UCSD-AML1 (cell line): Measurements from ENCODE around the gene PES1.
"Not testable (repeated sequence)": the region's sequence is repeated elsewhere in the genome, so short reads cannot be mapped to it uniquely, and the experiment has no call there.

Experiments used
- DNase-seq: peaks from one replicate; lab custom pipeline; 2025; ENCODE audit not compliant: unreplicated experiment; lab: John Stamatoyannopoulos, UW

PES1 gene

DNA sequence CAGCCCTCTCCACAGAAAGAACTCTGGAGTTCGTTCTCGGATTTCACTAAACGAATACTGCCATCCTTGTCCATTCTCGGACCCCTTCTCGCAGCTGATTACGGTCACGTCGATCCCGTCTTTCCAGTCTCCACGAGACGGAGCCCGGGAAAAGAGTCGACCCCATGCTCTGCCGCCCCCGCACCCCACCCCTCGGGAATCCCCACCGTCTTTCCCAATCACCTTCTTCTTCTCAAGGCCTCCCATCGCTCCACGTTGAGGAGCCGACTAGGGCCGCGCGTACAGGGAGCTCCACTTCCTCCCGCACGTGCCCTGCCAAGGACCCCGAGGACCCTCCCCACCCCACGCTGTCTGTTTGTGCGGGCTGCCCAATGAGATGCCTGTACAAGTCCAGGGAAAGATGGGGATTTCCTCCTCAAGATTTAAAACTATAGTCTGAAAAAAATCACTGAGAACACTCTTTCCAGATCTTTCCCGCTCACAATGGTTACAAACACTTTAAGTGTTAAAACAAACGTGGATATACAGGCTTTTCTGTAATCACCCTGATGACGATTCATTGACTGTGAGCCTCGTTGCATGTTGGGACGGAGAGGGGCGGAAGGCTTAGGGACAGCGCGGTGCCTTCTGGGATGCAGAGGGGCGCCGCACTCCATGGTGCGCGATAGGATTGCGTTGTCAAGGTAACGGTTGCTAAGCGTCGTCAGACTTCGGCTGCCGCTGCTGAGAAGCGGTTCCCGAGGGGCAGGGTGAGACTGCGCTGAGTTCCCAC, at the start of gene PES1:
Gene PES1 (minus strand): TSS at position 323 of the 772 bp plus-strand sequence. CDS start 77 bp downstream, at position 246.
- DNase-seq: peak; percentile 94

DNA sequence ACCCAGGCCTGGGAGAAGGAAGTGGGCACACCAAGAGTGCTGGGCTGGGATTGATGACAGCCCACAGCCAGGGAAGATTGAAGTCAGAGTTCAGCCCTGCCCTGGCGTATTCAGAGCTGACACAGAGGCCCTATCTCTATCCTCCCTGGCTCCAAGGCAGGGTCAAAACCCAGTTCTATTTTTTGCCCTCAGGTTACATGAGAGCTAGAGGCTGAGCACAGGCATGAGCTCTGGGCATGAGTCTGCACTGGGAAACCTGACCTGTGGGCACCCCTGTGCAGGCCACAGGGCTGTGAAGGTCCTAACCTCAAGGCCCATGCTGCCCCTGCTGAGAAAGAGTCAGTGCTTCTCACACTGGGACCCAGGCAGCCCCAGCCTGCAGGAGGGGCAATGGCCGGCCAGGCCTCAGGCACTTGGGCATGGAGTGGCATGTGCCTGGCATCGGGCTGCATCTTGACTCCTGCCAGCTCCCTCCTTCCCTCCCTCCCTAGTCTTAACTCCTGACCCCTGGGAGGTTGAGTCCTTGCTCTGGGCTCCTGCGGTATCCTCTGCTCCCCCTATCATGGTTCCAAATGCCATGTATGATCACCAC, 49.2 kb upstream of the PES1 start:
- DNase-seq: no peak

DNA sequence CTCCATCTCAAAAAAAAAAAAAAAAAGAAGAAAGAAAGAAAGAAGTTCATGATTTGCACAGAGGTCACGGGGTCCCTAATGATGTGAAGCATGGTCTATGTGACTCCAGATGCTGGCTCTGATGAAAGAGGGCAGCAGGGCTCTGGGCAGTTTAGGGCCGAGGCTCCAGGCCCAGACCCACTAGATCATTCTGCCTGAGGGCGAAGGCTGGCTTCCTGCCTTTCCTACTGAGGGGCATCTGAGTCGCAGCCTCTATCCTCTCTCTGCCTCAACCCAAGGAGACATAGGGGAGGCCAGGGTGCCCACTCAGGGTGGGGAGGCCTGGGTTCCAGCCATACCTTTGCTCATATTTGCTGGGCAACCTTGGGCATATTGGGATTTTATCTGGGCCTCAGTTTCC, 48.7 kb upstream of the PES1 start:
- DNase-seq: no peak

DNA sequence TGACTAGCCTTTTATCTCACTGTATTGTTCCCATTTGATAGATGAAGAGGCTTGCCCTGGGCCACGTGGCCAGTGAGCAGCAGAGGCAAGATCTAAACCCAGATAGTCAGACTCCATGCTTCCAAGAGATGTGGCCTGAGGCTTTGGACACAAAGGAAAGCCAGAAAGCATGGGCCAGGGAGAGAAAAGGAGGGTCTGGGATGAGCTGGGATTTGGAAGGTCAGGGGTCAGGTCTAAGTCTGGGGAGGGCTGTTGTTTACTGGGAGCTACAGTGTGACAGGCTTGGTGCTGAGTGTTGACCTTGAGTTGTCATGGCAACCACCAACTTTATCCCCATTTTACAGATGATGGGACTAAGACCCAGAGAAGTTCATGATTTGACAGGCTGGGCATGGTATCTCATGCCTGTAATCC, 46.0 kb upstream of the PES1 start:
- no peak for DNase-seq

DNA sequence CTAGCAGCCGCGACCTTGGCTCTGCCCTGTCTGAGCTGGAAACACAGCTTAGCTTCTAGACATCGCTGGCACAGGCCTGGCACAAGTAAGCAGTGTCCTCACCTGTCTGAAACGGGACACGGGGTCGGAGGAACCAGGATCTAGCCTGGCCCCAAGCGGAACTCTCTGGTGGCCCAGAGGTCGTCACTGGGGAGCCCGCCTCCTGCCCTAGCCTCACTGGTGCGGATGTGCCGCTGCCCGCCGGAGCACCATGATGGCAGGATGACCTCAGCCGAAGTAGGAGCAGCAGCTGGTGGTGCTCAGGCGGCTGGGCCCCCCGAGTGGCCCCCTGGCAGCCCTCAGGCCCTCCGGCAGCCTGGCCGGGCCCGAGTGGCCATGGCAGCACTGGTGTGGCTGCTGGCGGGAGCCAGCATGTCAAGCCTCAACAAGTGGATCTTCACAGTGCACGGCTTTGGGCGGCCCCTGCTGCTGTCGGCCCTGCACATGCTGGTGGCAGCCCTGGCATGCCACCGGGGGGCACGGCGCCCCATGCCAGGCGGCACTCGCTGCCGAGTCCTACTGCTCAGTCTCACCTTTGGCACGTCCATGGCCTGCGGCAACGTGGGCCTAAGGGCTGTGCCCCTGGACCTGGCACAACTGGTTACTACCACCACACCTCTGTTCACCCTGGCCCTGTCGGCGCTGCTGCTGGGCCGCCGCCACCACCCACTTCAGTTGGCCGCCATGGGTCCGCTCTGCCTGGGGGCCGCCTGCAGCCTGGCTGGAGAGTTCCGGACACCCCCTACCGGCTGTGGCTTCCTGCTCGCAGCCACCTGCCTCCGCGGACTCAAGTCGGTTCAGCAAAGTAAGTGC, 44.7 kb upstream of the PES1 start:
- DNase-seq: no peak

DNA sequence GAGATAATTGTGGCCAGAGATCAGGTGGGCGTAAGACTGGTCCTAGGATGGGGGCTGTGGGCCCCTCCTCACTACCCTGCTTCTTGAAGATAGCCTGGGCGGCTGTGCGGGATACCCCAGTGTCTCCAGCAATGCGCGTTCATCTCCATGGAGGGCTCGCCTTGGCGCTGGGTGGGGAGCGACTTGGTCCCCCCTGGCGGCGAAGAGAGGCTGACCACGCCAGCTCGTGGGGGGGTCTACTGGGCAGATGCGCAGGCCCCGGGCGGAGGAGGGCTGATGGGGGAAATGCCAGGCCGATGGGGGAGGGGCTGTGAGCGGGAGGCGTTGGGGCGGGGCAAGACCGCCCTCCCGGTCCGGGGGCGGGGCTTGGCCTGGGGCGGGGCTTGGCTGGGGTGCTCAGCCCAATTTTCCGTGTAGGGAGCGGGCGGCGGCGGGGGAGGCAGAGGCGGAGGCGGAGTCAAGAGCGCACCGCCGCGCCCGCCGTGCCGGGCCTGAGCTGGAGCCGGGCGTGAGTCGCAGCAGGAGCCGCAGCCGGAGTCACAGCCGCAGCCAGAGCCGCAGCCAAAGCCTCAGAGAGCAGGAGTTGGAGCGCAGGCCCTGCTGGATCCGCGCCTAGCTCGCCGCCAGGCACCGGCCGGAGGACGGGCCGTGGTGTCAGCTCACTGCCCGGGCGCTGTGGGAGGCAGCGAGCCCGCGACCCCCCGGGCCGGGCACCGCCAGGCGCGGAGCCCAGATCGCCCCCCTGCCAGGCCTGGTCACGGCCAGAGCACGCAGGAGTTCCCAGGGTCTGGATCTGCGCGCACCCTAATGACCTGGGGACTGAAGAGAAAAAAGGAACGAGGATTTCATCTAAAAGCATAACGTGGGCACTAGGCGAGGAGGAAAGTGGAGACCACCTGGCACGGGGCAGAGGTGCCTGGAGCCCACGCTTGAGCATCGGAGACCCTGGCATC, 43.8 kb upstream of the PES1 start, which contains the start of gene SLC35E4:
Gene SLC35E4 (plus strand): TSS at position 509 of the 953 bp plus-strand sequence. CDS start 670 bp downstream, outside the sequence.
- peak; percentile 87 for DNase-seq

DNA sequence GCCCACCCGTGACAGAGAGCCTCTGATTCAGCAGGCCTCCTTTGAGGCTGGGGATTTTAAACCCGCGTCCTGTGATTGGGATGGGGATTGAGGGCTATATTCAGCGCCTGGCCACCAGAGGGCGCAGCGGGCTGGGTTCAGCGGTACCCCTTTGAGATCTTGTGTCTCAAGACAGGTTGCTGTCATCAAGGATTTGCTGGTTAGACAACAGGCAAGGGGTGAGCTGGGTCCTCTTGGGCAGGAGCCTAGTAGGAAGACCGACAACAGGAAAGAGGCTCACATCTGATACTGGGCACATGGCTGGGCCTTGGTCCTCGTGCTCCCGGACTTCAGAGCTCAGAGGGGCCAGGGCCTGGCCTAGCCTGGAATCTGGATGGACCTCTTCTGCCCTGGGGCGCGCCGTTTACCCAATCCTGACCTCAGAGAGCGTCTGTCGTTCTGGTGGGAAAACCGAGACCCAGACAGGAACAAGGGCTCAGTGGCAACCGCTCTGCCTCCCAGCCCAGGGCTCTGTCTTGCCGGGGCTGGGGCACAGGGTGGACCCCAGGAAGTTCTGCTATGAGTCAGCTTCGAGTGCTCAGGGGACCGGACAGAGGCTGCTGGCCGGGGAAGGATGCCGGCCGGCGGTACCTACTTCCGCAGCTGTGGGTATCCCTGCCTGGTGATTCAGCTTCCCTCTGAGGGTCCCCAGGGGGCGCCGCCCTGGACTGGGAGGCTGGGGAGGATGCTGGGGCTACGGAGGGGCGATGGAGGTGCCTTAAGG, 42.9 kb upstream of the PES1 start:
- peak; percentile 82 for DNase-seq

DNA sequence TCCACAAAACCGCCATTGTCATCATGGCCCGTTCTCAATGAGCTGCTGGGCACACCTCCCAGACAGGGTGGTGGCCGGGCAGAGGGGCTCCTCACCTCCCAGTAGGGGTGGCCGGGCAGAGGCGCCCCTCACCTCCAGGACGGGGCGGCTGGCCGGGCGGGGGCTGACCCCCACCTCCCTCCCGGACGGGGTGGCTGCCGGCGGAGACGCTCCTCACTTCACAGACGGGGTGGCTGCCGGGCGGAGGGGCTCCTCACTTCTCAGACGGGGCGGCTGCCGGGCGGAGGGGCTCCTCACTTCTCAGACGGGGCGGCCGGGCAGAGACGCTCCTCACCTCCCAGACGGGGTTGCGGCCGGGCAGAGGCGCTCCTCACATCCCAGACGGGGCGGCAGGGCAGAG, 39.8 kb upstream of the PES1 start:
- DNase-seq: not testable (repeated sequence)

DNA sequence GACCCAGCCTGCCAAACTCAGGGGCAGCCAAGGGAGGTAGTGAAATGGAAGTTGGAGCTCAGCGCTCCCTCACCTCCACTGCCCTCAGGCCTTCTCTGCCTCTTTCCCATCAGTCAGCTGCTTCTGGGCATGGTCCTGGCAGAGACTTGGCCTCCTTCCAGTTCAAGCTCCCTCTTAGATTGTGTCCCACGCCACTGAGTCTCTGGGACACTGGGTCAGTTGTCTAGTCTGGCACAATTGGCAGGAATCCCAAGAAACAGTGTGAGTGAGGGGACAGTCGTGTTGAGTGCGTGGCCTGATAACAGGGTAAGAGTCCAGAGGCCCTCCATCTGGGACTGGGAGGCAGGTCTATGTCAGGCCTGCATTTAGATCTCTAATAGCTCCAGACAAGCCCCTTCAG, 36.8 kb upstream of the PES1 start:
- no peak for DNase-seq

DNA sequence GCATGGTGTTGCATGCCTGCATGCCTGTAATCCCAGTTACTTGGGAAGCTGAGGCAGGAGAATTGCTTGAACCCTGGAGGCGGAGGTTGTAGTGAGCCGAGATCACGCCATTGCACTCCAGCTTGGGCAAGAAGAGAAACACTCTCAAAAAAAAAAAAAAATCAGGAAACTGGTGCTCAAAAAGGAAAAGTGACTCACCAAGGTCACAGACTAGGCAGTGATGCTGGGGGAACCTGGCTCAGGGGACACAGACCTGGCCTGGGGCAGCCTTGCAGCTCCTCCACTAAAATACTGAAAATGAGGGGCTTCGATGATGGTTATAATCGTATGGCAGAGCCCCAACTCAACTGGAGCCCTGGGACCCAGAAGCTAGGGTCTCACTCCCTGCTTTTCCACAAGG, 35.8 kb upstream of the PES1 start:
- DNase-seq: no peak

DNA sequence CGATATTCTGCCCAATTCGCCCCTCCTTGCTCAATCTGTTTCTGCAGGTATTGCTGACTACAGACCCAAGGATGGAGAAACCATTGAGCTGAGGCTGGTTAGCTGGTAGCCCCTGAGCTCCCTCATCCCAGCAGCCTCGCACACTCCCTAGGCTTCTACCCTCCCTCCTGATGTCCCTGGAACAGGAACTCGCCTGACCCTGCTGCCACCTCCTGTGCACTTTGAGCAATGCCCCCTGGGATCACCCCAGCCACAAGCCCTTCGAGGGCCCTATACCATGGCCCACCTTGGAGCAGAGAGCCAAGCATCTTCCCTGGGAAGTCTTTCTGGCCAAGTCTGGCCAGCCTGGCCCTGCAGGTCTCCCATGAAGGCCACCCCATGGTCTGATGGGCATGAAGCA, 34.7 kb upstream of the PES1 start:
- no peak for DNase-seq

DNA sequence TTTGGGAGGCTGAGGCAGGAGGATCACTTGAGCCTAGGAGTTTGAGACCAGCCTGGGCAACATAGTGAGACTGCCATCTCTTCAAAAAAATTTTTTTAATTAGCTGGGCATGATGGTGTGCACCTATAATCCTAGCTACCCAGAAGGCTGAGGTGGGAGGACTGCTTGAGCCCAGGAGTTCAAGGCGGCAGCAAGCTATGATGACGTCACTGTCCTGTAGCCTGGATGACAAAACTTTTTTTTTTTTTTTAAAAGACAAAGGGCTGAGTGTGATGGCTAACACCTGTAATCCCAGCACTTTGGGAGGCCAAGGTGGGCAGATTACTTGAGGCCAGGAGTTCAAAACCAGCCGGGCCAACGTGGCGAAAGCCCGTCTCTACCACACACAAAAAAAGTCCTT, 28.2 kb upstream of the PES1 start:
- DNase-seq: not testable (repeated sequence)

DNA sequence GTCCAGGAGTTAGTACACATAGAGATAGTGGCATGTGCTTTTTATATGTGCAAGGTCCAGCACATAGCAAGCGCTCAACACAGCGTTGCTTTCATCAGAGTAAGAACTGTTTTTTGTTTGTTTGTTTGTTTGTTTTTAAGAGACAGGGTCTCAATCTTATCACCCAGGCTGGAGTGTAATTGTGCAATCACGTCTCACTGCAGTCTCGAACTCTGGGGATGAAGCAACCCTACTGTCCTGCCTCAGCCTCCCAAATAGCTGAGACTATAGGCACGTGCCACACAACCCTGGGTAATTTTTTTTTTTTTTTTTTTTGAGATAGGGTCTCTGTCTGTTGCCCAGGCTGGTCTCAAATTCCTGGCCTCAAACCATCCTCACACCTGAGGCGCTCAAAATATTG, 26.1 kb upstream of the PES1 start:
- no peak for DNase-seq

DNA sequence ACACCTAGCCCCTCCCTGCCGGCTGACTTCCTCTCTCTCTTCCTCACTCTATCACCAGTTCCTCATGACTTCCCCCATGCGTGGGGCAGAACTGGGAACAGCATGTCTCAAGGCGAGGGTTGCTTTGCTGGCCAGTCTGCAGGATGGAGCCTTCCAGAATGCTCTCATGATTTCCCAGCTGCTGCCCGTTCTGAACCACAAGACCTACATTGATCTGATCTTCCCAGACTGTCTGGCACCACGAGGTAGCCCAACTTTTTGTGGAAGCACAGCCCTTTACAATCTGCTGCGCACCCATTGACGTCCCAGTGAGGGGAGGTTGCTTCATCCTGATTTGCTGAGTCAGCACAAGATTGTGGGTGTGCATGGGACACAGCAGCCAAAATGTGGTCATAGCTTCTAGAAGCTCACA, 23.8 kb upstream of the PES1 start:
- no peak for DNase-seq

DNA sequence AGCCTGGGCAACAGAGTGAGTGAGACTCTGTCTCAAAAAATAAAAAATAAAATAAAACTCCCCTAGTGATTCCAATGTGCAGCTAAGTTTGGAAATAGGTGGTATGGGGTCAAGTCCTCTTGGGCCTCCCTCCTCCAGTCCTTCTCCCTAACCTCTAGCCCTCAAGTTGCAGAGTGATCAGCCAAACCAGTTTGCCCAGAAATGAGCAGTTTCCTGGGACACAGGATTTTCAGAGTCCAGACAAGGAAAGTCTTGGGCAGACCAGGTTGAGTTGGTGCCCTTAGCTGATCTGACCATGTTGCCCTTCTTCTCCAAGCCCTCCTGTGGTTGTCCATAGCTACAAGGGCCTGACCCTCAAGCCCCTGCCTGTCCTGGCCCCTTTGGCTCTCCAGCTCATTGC, 23.2 kb upstream of the PES1 start:
- no peak for DNase-seq

DNA sequence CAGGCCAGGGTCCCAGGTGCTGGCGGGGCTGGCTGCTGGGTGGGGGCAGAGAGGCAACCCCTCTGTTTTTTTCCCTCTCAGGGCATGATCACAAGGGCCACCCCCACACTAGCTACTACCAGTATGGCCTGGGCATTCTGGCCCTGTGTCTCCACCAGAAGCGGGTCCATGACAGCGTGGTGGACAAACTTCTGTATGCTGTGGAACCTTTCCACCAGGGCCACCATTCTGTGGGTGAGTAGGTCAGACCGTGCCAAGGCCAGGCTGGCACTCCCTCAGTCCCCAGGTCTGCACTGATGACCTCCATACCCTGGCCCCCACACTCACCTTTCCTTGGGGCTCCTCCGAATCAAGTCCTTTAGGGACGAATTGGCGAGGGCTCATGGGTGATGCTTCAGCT, 22.6 kb upstream of the PES1 start:
- DNase-seq: no peak

DNA sequence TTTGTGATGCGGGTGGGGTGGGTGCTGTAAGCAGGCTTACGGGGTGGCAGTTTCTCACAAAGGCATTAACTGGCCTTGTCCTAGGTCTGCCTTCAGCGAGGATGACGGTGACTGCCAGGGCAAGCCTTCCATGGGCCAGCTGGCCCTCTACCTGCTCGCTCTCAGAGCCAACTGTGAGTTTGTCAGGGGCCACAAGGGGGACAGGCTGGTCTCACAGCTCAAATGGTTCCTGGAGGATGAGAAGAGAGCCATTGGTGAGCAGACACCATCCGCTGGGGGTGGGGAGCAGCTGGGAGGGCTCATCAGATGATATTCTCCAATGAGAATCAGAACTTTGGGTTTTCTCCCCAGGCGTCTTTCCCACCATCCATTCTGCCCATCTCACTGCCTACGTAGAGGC, 21.1 kb upstream of the PES1 start:
- no peak for DNase-seq

DNA sequence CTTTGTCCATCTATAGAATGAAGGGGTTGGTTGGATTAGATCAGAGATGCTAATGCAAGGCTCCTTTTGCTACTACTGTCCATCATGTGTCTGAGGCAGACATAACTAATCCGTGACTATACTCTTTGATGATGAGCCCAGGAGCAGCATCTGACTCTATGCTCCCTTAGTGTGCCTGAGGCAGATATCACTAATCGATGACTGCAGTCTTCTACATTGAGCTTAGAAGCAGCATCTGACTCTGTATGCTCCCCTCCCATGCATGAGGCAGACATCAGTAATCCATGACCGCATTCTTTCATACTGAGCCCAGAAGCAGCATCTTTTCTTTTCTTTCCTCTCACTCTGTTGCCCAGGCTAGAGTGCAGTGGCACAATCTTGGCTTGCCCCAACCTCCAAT, 19.5 kb upstream of the PES1 start:
- no peak for DNase-seq

DNA sequence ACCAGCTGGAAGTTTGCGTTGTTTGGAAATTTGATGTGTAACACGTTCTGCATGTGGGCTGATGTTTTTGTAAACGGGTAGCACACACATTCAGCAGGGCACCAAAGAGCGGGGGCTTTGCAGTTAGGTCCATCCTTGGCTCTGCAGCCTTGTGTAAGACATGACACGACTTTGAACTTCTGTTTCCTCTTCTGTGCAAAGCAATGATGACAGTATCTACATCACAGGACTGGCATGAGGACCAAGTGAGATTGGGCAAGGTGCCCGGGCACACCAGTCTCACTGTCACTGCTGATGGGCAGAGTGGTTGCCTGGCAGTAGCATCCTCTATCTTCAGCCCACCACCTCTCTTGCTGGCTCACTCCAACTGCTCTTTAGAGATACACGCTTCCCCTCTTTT, 18.6 kb upstream of the PES1 start:
- no peak for DNase-seq
